DLD1 (cell line): Measurements from ENCODE around the gene TADA3.

ENCODE experiments used
- in situ Hi-C: cut with HindIII; loops from 2 replicates; pipeline ENCODE4 v1.10.0; 2017; ENCODE audit warnings: low sequenced_read_pairs

TADA3 gene, protein sequence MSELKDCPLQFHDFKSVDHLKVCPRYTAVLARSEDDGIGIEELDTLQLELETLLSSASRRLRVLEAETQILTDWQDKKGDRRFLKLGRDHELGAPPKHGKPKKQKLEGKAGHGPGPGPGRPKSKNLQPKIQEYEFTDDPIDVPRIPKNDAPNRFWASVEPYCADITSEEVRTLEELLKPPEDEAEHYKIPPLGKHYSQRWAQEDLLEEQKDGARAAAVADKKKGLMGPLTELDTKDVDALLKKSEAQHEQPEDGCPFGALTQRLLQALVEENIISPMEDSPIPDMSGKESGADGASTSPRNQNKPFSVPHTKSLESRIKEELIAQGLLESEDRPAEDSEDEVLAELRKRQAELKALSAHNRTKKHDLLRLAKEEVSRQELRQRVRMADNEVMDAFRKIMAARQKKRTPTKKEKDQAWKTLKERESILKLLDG

DNA sequence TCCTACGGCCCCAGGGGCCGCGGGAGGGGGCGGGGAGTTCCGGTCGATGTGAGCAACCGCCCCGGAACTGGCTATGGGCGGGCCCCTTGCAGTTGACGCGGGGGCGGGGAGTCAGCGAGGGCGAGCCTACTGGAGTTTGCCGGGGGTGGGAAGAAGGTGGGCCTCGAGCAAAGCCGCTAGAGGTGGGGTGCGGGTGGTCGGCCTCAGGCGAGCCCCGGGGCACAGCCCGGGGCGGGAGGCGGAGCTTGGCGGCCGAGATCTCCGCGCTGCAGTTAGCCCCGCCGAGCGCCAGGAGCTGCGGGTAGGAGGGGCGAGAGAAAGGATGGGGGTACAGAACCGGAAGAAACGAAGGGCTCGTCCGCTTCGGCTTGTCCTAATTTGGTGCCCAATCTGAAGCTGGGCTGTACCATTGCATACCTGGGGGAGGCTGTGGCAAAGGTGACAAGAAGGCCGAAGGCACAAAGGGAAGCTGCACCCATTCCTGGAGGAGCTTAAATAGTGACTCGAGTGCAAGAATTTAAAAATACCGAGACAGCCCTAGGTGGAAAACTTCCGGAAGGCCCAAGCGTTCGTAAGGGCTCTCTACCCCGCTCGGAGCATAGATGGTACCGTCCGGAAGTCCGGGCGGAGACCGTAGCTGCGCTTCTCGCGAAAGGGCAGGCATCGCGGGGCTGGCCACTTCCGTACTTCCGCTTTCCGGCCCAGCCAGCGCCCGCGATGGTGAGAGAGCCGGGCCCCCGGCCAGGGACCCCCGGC lies at the start of gene TADA3, which contains the start of gene ARPC4:
TSS of gene TADA3 (minus strand) at position 69 of the 756 bp plus-strand sequence. CDS start 1,007 bp downstream, outside the sequence.
TSS of gene ARPC4 (plus strand) at position 678 of the 756 bp plus-strand sequence. CDS start at position 718, 40 bp downstream.
- in situ Hi-C loops, result no loop called here

DNA sequence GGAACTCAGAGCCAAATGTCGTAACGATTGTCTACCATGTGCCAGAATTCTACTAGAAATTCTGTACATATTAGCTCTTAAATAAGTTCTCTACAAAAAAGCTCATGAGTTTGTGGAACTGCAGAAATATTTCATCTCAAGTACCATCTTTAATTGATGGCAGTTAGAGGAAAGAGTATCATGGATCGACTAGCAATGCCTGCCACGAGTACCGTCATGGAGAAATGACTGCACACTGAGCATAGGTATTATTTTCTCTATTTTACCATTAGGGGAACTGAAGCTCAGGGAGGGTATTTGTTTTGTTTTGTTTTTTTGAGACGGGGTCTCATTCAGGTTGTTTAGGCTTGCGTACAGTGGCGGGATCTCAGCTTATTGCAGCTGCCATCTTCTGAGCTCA lies 48.7 kb upstream of the TADA3 start:
- in situ Hi-C loops, result no loop called here

- in situ Hi-C loops, result no loop called here
These were observed 46.6 kb upstream of the TADA3 start for GRCh38 chr3:9838856-9839255.

DNA sequence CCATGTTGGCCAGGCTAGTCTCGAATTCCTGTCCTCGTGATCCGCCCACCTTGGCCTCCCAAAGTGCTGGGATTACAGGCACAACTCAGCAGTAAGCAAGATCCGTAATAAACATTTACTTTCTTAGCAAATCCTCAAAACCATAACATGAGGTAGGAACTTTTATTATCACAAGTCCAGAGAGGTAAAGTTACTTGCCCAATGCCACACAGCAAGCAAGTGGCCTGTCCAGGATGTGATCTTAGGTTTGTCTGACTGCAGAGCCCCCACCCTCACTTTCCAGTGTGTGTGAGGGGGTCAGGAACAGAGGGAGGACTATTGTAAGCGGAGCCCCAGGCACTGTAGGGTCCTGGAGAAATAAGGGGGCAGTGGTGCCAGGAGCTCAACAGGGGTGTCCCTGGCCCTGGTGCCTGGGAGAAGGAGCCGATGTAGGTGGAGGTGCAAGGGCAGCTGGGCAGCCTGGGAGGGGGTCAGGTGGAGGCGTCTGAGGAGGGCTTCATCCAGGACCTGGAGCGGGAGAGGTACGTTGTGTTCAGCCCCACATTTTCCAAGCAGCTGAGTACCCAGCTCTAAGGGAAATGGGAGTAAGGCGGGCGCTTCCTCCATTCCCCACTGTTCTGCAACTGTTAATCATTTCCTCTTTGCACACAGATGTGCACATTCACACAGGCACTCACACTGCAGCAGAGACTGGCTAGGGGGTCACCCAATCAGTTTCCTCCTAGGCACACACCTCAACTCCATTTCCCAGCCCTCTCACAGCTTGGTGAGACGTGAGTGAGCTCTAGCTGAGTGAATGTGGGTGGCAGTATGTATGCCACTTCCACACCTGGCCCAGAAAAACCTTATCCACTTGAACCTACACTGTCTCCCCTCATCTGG lies 45.7 kb upstream of the TADA3 start:
- in situ Hi-C loops, result no loop called here

DNA sequence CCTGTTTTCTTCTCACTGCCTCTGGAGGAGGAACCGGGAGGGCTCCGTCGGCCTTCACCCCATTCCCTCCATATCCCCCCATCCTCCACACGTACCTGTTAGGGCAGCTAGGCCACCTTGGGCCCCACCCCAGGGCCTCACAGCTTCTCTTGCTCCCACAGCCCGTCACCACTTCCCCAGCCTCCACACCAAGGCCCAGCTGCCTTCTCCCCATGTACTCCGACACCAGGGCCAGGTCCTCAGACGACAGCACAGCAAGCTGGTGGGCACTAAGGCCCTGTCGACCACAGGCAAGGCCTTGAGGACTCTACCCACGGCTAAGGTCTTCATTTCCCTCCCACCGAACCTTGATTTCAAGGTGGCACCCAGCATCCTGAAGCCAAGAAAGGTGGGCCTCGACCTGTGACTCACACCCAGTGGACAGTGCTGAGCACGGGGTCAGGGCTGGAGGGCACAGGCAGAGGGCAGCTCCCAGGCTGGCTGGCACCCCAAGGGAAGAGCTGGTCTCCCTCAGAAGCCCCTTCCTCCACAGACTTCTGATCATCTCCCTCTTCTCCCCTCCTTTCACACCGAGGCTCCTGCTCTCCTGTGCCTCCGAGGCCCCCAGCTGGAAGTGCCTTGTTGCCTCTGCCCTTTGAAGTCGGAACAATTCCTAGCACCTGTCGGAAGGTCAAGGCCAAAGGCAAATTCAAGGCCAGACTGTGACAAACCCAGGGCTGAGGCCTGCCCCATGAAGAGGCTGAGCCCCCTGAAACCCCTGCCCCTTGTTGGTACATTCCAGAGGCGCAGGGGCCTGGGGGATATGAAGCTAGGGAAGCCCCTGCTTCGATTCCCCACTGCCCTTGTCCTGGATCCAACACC lies 42.5 kb upstream of the TADA3 start:
- in situ Hi-C loops, result no loop called here

GRCh38 chr3:9833078-9833477 lies 40.8 kb upstream of the TADA3 start:
- in situ Hi-C loops, result no loop called here

DNA sequence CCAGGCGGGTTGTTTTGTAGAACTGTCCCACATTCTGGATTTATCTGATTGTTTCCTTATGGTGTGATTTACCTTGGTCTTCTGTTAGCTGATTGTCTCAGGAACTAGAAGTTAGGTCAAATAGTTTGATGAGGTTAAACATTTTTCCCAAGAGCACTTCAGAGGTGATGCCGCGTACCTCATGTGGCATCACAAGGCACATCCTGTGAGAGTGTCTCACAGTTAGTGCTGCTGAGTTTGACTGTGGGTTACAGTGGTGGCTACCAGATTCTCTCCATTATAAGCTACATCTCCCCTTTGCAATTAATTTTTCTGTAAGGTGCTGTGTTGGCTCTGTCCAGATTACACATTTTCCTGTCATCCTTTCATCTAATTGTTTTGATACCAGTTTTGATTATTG lies 39.0 kb upstream of the TADA3 start:
- in situ Hi-C loops, result no loop called here

- in situ Hi-C loops, result no loop called here
These were observed 36.8 kb upstream of the TADA3 start for GRCh38 chr3:9828801-9829755.

DNA sequence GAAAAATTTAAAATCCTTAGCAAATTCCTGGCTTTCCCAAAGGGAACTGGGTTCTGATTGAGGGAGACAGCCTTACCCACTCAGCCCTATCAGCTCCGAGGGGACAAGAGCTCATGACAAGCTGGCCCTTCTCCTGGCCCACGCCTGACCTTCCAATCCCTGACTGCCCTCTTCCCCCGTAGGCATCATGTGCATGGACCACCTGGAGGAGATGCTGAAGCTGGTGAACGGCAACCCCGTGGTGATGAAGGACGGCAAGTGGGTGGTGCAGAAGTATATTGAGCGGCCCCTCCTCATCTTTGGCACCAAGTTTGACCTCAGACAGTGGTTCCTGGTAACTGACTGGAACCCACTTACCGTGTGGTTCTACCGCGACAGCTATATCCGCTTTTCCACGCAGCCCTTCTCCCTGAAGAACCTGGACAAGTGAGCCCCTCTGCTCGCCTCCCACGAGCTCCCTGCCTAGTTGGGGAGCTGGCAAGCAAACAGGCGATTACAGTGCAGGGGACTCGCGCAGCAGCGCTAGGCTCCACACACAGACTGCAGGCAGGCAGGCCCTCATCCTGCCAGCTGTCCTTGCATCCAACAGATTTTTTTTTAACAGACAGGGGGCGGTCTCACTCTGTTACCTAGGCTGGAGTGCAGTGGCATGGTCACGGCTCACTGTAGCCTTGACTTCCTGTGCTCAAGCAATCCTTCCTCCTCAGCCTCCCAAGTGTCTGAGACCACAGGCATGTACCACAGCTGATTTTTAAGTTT lies 34.7 kb upstream of the TADA3 start:
- in situ Hi-C loops, result no loop called here

- in situ Hi-C loops, result no loop called here
These were observed 33.3 kb upstream of the TADA3 start for GRCh38 chr3:9825451-9826040.

DNA sequence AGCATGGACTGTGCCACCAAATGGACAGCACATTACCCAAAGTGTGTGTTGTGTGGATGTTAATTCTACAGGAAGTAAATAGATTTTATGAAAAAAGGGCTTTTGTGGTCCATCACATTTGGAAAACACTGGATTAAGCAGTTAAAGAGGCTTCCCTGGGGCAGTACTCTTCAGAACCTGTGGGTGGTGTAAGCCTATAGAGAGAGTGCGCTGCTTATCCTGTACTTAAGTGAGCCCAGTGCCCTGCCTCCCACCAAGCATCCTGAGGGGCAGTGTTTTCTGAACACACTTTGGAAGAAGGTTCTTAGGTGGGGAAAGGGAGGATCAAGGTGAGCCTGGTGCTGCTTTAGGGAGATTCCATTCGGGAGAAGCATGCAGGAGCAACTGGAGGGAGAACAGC lies 28.7 kb upstream of the TADA3 start:
- in situ Hi-C loops, result no loop called here

GRCh38 chr3:9820543-9820942 lies 28.3 kb upstream of the TADA3 start:
- in situ Hi-C loops, result no loop called here

DNA sequence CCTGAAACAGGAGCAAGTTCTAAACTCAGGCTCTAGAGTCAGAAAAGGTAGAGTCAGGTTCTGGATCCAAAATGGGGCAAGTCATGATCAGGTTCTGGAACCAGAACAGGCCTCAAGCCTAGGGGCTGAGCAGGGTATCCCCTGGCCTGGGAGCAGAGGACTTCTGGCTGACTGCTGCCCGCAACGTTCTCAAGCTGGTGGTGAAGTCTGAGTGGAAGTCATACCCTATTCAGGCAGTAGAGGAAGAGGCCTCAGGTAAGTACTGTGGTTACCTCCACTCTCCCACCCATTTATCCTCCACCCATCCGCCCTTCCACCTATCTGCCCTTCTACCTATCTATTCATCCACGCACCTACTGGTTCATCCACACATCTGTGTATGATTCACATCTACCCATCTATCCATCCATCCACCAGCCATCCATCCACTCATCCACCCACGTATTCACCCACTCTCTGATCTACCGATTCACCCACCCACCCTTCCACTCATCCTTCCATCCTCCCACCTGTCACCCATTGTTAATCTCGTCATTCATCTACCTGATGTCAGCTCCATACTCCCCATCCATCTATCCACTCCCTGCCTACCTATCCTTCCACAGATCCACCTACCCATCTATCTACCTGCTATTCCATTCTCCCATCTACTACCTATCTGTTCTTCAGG lies 26.5 kb upstream of the TADA3 start:
- in situ Hi-C loops, result loop anchor here (10.0 kb wide), 1 partner anchor 124 kb away; no protein-coding TSS in a partner anchor

DNA sequence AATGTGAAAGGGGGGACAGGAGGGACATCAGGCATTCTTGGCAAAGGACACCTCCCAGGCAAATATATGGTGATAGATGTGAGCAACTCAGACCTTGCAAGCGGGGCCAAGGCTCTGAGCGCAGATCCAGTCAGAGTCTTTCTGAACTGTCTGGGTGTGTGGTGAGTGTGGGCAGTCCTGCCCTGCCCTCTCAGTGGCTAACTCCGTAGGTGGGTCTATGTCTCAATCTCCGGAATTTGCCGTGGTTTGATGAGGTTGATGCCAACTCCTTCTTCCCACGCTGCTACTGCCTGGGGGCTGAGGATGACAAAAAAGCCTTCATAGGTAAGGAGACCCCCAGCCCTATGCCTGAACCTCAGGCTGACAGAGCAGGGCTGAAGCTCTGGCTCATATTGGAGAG lies 25.2 kb upstream of the TADA3 start:
- in situ Hi-C loops, result loop anchor here (10.0 kb wide), 1 partner anchor 123 kb away; no protein-coding TSS in a partner anchor

GRCh38 chr3:9815986-9816385 lies 23.7 kb upstream of the TADA3 start:
- in situ Hi-C loops, result loop anchor here (10.0 kb wide), 1 partner anchor 121 kb away; no protein-coding TSS in a partner anchor

GRCh38 chr3:9812870-9813483 lies 20.7 kb upstream of the TADA3 start:
- in situ Hi-C loops, result loop anchor here (10.0 kb wide), 1 partner anchor 118 kb away; no protein-coding TSS in a partner anchor
